GM20431 (cell line): Measurements from ENCODE around the gene ZSCAN18.

Experiments used
- in situ Hi-C: fragments of 300-500 bp; cut with MseI, MboI; formaldehyde crosslinking; loops from one replicate; pipeline ENCODE4 v1.15.0; 2020; ENCODE audit warnings: low sequenced_read_pairs; ENCODE audit not compliant: unreplicated experiment

The ZSCAN18 gene

DNA sequence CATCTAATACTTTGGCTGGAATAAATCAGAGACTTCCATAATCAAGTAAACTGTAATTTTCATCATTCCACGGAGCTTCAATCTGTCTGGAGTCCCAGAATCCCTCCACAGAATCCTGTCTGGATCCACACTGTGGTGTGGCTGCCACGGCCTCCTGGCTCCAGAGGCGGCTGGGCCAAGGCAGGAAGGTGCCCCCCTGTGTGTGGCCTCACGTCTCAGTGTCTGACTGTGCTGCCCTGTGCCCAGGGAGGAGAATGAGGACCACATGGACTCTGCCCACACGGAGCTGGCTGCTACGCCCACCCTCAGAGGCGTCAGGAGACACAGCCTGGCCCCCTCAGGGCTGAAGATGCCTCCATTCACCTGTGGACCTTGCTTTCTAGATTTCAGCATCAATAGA, 51.2 kb downstream of the ZSCAN18 start:
- in situ Hi-C loops, result no loop called here

DNA sequence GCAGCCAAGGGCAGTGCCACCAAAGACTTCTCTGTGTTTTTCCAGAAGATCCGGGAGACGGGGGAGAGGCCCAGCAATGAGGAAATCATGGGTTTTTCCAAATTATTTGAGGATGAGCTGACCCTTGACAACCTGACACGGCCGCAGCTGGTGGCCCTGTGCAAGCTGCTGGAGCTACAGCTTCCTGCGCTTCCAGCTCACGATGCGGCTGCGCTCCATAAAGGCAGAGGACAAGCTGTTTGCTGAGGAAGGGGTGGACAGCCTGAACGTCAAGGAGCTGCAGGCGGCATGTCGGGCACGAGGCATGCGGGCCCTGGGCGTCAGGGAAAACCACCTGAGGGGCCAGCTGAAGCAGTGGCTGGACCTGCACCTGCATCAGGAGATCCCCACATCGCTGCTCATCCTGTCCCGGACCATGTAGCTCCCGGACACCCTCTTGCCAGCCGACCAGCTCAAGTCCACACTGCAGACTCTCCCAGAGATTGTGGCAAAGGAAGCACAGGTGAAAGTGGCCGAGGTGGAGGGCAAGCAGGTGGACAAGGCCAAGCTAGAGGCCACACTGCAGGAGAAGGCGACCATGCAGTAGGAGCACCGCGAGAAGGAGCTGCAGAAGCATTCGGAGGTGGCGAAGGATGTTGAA, 52.5 kb downstream of the ZSCAN18 start:
- in situ Hi-C loops, result no loop called here

DNA sequence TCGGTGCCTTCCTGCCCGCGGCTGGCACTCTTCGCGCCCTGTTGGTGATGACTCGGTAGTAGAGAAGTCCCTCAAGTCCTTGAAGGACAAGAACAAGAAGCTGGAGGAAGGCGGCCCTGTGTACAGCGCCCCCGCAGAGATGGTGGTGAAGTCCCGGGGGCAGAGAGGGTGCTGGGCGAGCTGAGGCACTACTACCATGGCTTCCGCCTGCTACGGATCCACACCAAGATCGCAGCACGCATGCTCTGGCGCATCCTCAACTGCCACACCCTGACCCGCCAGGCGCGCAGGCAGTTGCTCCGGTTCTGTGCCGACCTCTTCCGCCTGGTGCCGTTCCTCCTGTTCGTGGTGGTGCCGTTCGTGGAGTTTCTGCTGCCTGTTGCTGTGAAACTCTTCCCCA, 53.1 kb downstream of the ZSCAN18 start:
- in situ Hi-C loops, result no loop called here

DNA sequence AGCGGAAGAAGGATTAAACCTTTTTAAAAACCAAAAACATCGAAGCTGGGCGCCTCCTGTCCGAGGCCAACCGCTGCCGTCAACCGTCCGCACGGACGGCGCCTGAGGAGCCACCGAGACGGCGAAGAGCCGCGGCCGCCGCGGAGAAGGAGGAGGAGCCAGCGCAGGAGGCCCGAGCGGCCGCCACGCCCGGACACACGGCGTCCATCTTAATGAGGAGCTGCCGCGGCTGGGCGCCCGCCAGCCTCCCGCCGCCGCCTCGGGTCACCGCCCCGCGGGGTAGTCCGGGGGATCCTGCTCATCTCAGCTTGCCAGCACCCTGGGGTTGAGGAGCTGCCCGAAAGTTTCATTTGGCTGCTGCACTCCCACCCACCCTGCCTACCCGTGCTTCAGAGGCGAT, 53.6 kb downstream of the ZSCAN18 start:
- in situ Hi-C loops, result no loop called here

DNA sequence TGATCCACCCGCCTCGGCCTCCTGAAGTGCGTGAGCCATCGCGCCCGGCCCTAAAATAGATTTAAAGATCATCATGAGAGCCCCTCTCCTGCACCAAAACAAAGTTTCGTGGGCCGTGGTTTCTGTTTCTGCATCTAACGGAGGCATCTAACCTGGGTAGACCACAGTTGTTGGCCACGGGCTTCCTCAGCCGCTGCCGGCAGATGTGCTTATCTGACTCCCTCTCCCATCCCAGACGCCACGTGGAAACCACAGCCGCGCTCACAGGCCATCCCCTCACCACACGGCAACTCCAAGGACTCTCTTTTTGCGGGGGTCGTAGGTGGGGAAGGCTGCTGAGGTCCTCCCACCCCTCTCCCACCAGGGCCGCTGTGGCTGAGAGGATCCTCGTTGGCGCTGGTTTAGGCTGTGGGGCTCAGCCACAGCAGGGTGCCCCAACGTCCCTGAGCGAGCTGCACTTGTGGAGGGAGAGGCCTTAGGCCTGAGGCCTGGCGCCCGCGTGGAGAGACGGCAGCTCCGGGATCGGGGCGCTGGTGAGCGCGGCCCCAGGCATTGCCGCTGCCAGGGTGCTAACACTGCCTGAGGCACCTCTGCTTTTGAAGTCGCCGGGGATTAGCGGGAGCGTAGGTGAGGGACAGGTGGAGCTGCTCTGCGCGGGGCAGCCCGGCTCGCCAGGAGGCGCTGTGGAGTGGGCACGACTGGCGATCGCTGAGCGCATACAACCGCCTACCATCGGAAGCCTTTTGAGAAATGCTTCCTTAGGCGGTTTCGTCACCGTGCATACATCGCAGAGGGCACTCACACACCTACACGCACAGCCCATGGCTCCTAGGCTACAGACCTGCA, 55.3 kb downstream of the ZSCAN18 start:
- in situ Hi-C loops, result no loop called here

DNA sequence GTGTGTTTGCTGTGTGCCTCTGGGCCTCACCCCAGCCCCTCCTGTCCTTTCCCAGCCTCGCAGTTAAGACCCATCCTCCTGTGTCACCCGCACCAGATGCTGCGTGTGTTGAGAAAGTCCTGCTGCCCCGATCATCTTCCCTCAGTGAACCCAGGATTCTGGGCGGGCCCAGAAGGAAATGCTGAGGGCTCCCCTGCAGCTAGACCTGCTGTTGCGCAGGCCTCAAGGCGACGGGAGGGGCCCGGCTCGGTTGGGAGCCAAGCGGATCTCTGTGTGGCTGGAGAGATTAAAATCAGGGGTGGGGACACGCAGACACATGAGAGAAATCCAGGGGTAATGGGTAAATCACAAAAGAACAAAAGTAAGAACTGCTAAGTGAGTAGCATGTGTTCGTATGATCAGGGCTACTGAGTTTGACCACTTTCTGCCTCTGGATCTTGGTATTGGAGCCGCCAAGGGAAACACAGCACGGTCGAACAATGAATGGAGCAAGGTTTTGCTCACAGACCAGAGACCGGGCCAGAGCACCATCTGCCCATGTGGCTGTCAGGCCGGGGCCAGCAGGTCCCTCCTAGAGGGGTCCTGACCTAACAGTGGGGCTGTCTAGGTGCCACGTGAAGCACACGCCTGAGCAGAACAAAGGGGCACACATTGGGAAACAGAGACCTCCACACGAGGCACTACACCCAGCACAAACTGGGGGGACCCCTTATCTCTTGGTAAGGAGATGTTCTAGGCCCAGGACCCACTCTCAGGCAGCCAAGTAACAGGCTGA, 57.1 kb downstream of the ZSCAN18 start:
- in situ Hi-C loops, result no loop called here

DNA sequence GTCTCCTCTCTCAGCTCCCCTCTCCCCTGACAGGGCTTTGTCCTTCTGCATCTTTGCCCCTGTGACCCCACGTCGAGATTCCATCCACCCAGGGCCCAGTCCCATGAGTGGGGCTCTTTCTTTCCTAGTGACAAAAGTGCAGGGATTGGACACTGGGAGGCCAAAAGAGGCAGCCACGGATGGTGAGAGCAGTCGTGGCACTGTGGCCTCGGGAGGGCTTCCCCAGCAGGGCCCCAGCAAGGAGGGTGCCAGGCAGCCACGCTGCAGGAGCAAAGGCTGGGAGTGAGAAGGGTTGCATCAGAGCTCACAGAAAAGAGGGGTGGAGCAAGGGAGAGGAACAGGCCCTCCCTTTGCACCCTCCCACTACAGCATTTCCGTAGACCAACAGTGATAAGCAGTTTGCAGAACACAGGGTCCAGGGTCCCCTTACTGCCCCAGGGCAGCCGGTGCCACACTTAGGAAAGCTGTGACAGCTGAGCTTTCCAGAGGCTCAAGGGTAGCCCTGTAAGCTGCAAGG, 59.3 kb downstream of the ZSCAN18 start:
- in situ Hi-C loops, result no loop called here

DNA sequence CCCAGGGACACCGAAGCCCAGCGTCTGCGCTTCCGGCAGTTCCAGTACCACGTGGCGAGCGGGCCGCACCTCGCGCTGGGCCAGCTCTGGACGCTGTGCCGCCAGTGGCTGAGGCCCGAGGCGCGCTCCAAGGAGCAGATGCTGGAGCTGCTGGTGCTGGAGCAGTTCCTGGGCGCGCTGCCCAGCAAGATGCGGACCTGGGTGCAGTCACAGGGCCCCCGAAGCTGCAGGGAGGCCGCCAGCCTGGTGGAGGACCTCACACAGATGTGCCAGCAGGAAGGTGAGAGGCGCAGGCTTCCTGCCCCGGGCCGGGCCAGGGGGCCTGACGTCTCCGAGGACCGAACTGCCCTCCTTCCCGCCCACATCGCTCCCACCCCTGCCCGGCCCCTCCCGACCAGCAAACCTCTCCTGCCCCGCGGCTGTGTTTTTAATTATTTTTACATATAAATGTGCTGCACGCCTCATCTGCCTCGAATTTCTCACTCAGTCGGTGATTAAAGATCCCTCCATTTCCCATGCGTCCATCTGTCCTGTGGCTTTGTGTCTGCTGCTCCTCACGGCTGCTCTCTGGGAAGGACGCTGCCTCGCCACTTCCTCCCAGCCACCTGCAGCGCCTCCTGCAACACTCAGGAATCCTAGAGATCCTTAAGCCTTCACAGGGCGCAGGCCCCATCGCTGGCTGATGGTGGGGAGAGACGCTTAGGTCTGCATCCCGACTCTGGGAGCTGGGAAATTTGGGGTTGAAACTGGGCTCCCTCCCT, 59.9 kb downstream of the ZSCAN18 start:
- in situ Hi-C loops, result no loop called here

DNA sequence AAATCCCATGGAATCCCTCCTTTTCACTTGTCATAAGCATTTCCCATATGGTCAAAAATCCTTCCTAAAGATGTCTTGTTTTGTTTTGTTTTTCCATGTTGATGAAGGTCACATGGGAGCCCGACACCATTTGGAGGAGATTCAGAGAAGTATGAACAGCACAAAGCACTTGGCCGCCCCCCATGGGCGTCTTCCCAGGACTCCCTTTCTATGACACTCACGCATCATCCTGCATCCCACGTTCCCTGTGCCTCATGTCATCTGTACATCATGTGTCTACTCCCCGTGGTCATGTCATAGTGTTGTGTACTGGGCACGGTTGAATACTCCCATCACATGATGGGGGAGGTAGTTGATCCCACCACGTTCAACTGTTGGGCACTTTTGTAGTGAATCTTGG, 62.2 kb downstream of the ZSCAN18 start:
- in situ Hi-C loops, result no loop called here

DNA sequence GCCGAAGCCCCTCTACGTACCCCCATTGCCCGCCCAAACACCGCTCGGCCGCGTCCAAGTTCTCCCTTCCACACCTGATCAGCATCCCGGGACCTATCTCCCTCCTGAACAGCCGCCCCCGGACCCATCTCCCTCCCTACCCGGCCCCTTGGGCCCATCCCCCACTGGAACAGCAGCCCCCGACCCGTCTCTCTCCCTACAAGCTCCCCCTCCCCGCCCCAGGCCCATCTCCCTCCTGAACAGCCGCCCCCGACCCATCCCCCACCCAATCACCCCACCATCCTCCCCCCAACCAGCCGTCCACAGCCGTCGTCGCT, 63.6 kb downstream of the ZSCAN18 start:
- in situ Hi-C loops, result no loop called here
